Measurements from ENCODE around the gene PRKAR1B.
"Not testable (repeated sequence)": the region's sequence is repeated elsewhere in the genome, so short reads cannot be mapped to it uniquely, and the experiment has no call there.

DNA sequence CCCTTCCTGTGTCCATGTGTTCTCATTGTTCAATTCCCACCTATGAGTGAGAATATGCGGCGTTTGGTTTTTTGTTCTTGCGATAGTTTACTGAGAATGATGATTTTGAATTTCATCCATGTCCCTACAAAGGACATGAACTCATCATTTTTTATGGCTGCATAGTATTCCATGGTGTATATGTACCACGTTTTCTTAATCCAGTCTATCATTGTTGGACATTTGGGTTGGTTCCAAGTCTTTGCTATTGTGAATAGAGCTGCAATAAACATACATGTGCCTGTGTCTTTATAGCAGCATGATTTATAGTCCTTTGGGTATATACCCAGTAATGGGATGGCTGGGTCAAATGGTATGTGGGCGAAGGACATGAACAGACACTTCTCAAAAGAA lies 17.0 kb upstream of the PRKAR1B start:
- not testable (repeated sequence) for TF ChIP-seq PRDM1, ZBTB21, ZNF121 (tag by site-specific recombination; IDR thresholded peaks at IDR 0.05)
- TF ChIP-seq, protein P1, sequence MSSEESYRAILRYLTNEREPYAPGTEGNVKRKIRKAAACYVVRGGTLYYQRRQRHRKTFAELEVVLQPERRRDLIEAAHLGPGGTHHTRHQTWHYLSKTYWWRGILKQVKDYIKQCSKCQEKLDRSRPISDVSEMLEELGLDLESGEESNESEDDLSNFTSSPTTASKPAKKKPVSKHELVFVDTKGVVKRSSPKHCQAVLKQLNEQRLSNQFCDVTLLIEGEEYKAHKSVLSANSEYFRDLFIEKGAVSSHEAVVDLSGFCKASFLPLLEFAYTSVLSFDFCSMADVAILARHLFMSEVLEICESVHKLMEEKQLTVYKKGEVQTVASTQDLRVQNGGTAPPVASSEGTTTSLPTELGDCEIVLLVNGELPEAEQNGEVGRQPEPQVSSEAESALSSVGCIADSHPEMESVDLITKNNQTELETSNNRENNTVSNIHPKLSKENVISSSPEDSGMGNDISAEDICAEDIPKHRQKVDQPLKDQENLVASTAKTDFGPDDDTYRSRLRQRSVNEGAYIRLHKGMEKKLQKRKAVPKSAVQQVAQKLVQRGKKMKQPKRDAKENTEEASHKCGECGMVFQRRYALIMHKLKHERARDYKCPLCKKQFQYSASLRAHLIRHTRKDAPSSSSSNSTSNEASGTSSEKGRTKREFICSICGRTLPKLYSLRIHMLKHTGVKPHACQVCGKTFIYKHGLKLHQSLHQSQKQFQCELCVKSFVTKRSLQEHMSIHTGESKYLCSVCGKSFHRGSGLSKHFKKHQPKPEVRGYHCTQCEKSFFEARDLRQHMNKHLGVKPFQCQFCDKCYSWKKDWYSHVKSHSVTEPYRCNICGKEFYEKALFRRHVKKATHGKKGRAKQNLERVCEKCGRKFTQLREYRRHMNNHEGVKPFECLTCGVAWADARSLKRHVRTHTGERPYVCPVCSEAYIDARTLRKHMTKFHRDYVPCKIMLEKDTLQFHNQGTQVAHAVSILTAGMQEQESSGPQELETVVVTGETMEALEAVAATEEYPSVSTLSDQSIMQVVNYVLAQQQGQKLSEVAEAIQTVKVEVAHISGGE (tag by site-specific recombination; conservative IDR thresholded peaks at IDR 0.05; ENCODE audit: low read depth), result not testable (repeated sequence)
- TF ChIP-seq, protein P2, sequence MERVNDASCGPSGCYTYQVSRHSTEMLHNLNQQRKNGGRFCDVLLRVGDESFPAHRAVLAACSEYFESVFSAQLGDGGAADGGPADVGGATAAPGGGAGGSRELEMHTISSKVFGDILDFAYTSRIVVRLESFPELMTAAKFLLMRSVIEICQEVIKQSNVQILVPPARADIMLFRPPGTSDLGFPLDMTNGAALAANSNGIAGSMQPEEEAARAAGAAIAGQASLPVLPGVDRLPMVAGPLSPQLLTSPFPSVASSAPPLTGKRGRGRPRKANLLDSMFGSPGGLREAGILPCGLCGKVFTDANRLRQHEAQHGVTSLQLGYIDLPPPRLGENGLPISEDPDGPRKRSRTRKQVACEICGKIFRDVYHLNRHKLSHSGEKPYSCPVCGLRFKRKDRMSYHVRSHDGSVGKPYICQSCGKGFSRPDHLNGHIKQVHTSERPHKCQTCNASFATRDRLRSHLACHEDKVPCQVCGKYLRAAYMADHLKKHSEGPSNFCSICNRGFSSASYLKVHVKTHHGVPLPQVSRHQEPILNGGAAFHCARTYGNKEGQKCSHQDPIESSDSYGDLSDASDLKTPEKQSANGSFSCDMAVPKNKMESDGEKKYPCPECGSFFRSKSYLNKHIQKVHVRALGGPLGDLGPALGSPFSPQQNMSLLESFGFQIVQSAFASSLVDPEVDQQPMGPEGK (tag by site-specific recombination; IDR thresholded peaks at IDR 0.05), result not testable (repeated sequence)
